SIG-M5 (cell line): ENCODE measurements around the gene SHROOM3.
"Not testable (repeated sequence)": the region's sequence is repeated elsewhere in the genome, so short reads cannot be mapped to it uniquely, and the experiment has no call there.

Experiments used
- DNase-seq: peaks from one replicate; lab custom pipeline; 2025; lab: John Stamatoyannopoulos, UW

Gene SHROOM3

GRCh38 chr4:76434901-76435527 lies at the start of gene SHROOM3:
Gene SHROOM3, plus strand, starts transcription at chr4:76435229. Its CDS starts 824 bp downstream, at chr4:76436053.
- no peak for DNase-seq

GRCh38 chr4:76385974-76386373 lies 49.1 kb upstream of the SHROOM3 start:
- no peak for DNase-seq

- no peak for DNase-seq
Measured at GRCh38 chr4:76386566-76387305, 48.3 kb upstream of the SHROOM3 start.

GRCh38 chr4:76388160-76388908 lies 46.7 kb upstream of the SHROOM3 start:
- DNase-seq: no peak

GRCh38 chr4:76401654-76402053 lies 33.4 kb upstream of the SHROOM3 start:
- DNase-seq: no peak

- no peak for DNase-seq
Measured at GRCh38 chr4:76406081-76406480, 28.9 kb upstream of the SHROOM3 start.

- DNase-seq: no peak
Measured at GRCh38 chr4:76407440-76408119, 27.4 kb upstream of the SHROOM3 start.

- no peak for DNase-seq
Measured at GRCh38 chr4:76410636-76411035, 24.4 kb upstream of the SHROOM3 start.

GRCh38 chr4:76420188-76420761 lies 14.8 kb upstream of the SHROOM3 start:
- no peak for DNase-seq

- DNase-seq: no peak
Measured at GRCh38 chr4:76420762-76421581, 14.1 kb upstream of the SHROOM3 start, which contains the start of gene CCDC158. Gene CCDC158, minus strand, starts transcription at chr4:76421141. Its CDS starts 17,934 bp downstream, at chr4:76403207.

- DNase-seq: not testable (repeated sequence)
Measured at GRCh38 chr4:76423159-76423558, 11.9 kb upstream of the SHROOM3 start.

GRCh38 chr4:76426272-76426671 lies 8.8 kb upstream of the SHROOM3 start:
- DNase-seq: no peak

GRCh38 chr4:76429636-76430035 lies 5.4 kb upstream of the SHROOM3 start:
- no peak for DNase-seq

GRCh38 chr4:76430519-76431388 lies 4.3 kb upstream of the SHROOM3 start:
- no peak for DNase-seq

- DNase-seq: no peak
Measured at GRCh38 chr4:76435528-76436319, 695 bp downstream of the SHROOM3 start.

GRCh38 chr4:76439491-76439890 lies 4.5 kb downstream of the SHROOM3 start:
- DNase-seq: no peak

GRCh38 chr4:76441881-76442280 lies 6.9 kb downstream of the SHROOM3 start:
- no peak for DNase-seq

- no peak for DNase-seq
Measured at GRCh38 chr4:76442807-76443206, 7.8 kb downstream of the SHROOM3 start.

- DNase-seq: no peak
Measured at GRCh38 chr4:76443376-76443775, 8.3 kb downstream of the SHROOM3 start.
